ENCODE results near the gene APMAP.

The APMAP gene

DNA sequence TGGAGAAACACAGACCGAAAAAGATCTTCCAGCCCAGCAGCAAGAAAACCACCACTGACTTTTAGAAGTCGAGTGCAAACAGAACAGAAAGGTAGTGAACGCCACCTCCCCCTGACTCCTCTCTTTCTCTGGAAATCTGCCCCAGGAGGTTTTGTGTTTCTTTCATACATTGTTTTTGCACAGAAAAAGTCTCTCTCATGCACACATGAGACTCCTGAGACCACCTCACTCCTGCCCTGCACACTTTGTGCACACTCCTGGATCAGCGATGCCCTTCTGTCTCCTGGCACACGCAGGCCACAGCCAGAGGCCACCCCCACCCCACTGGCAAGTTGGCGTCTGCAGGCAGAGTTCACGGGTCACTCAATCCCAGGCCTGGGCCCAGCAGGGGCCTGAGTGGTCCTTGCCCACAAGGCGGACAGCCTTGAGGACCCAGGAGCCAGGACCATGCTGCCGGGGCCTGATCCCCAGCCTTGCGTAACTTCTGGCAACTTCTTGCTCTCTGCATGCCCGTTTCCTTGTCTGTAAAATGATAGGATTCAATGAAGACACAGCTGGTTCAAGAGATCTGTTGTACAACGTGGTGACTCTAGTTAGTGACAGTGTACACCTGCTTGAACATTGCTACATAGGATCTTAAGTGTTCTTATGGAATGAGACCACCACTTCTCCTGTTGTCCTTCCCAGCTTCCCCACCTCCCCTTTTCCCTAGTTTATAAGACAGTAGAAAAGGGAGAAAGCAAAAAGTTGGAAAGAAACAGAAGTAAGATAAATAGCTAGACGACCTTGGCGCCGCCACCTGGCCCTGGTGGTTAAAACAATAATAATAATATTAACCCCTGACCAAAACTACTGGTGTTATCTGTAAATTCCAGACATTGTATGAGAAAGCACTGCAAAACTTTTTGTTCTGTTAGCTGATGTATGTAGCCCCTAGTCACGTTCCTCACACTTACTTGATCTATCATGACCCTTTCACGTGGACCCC is 73.7 kb downstream of the APMAP start:
- Histone ChIP-seq H3K9ac (ENCODE audit: low read length) (peak overlapping the region; percentile 36; the same call in 1 of the 2 replicates), H3F3A (ENCODE audit: insufficient read depth, low read length) (no peaks in the 10 kb centered on the region), H3K9me3 (replicated peaks; ENCODE audit: insufficient read depth, low read length) (no peaks in the 10 kb centered on the region), H3K27me3 (replicated peaks; ENCODE audit: insufficient read depth, low read length) (no peaks in the 10 kb centered on the region), H3K9me2 (replicated peaks; ENCODE audit: insufficient read depth, low read length) (no peaks in the 10 kb centered on the region), H4K20me1 (ENCODE audit: insufficient read depth, low read length) (no peaks in the 10 kb centered on the region), H3K4me3 (ENCODE audit: low read length) (no peak overlapping the region), H3K27ac (ENCODE audit: low read length) (peak overlapping the region; percentile 3; the same call in 1 of the 2 replicates), H3K4me1 (ENCODE audit: low read length) (peaks cover 17% of the 10 kb centered on the region), H2AFZ (ENCODE audit: low read length) (peak overlapping the region; percentile 81), H3K4me2 (ENCODE audit: low read depth, low read length) (peak overlapping the region; percentile 59), H3K36me3 (replicated peaks; ENCODE audit: insufficient read depth, low read length) (no peaks in the 10 kb centered on the region), H3K79me2 (ENCODE audit: low read length) (no peaks in the 10 kb centered on the region)
- TF ChIP-seq EZH2phosphoT487 (IDR thresholded peaks at IDR 0.05; ENCODE audit: low read length), result no peak
- TF ChIP-seq EZH2 (optimal IDR thresholded peaks at IDR 0.05; ENCODE audit: low read depth, low read length), result no peak
- no peak for TF ChIP-seq CTCF (IDR thresholded peaks at IDR 0.05; ENCODE audit: low read length)
- no peak for DNase-seq

DNA sequence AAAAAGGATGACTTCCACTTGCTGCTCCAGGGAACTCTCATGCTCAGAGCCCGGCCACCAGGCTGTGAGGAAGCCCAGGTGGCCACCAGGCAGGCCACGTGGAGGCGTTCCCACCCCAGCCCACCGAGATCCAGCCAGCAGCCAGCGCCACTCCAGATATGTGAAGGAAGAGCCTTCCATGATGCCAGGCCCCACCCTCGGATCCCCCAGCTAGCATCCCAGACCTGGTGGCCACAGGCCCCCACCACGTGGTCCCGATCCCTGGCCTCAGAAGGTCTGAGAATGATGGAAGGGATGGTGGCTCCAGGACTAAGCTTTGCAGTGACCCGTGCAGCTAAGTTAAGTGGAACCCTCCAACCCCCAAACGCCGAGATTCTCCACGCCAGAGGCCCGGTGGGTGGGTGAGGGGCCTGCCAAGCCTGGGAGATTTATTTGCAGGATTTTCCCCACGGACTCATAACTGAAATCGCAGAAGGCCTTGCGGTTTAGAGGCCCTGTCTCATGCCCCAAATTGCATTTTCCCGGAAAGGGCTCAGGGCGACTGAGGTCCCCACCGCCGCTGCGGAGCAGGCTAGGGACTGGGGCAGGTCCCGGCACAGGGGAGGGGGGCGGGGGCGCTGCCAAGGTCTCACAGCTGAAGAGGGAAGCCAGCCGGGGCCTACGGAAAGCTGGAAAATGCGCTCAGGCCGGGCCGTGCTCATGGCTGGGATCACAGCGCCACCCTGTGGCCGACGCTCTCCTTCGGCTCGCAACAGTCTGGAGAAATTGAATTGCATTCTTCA is 74.6 kb downstream of the APMAP start:
- peaks cover 17% of the 10 kb centered on the region for H3K4me1 ChIP-seq (ENCODE audit: low read length)
- peak overlapping the region; percentile 3; the same call in 1 of the 2 replicates for H3K27ac ChIP-seq (ENCODE audit: low read length)
- peak; percentile 66 for DNase-seq
- no peak overlapping the region for H3K4me3 ChIP-seq (ENCODE audit: low read length)
- H3F3A ChIP-seq (ENCODE audit: insufficient read depth, low read length), result no peaks in the 10 kb centered on the region
- H3K9me2 ChIP-seq (replicated peaks; ENCODE audit: insufficient read depth, low read length), result no peaks in the 10 kb centered on the region
- no peak for TF ChIP-seq EZH2phosphoT487 (IDR thresholded peaks at IDR 0.05; ENCODE audit: low read length)
- TF ChIP-seq CTCF (IDR thresholded peaks at IDR 0.05; ENCODE audit: low read length), result peak; percentile 89
- no peak for TF ChIP-seq EZH2 (optimal IDR thresholded peaks at IDR 0.05; ENCODE audit: low read depth, low read length)
- H3K9ac ChIP-seq (ENCODE audit: low read length), result peak overlapping the region; percentile 36; the same call in 1 of the 2 replicates
- peak overlapping the region; percentile 81 for H2AFZ ChIP-seq (ENCODE audit: low read length)
- no peaks in the 10 kb centered on the region for H3K27me3 ChIP-seq (replicated peaks; ENCODE audit: insufficient read depth, low read length)
- peak overlapping the region; percentile 59; the same call in 1 of the 2 replicates for H3K4me2 ChIP-seq (ENCODE audit: low read depth, low read length)
- no peaks in the 10 kb centered on the region for H4K20me1 ChIP-seq (ENCODE audit: insufficient read depth, low read length)
- H3K9me3 ChIP-seq (replicated peaks; ENCODE audit: insufficient read depth, low read length), result no peaks in the 10 kb centered on the region
- no peaks in the 10 kb centered on the region for H3K79me2 ChIP-seq (ENCODE audit: low read length)
- no peaks in the 10 kb centered on the region for H3K36me3 ChIP-seq (replicated peaks; ENCODE audit: insufficient read depth, low read length)

GRCh38 chr20:24917056-24917455 is 75.5 kb downstream of the APMAP start:
- Histone ChIP-seq H3K9ac (ENCODE audit: low read length) (no peak overlapping the region), H3K27me3 (replicated peaks; ENCODE audit: insufficient read depth, low read length) (no peaks in the 10 kb centered on the region), H3K4me2 (ENCODE audit: low read depth, low read length) (no peak overlapping the region), H3K79me2 (ENCODE audit: low read length) (no peaks in the 10 kb centered on the region), H3K9me3 (replicated peaks; ENCODE audit: insufficient read depth, low read length) (no peaks in the 10 kb centered on the region), H3K36me3 (replicated peaks; ENCODE audit: insufficient read depth, low read length) (no peaks in the 10 kb centered on the region), H3F3A (ENCODE audit: insufficient read depth, low read length) (no peaks in the 10 kb centered on the region), H2AFZ (ENCODE audit: low read length) (no peak overlapping the region), H3K4me1 (ENCODE audit: low read length) (peaks cover 17% of the 10 kb centered on the region), H3K4me3 (ENCODE audit: low read length) (no peak overlapping the region), H3K27ac (ENCODE audit: low read length) (no peak overlapping the region), H4K20me1 (ENCODE audit: insufficient read depth, low read length) (no peaks in the 10 kb centered on the region), H3K9me2 (replicated peaks; ENCODE audit: insufficient read depth, low read length) (no peaks in the 10 kb centered on the region)
- DNase-seq, result no peak
- no peak for TF ChIP-seq EZH2 (optimal IDR thresholded peaks at IDR 0.05; ENCODE audit: low read depth, low read length)
- no peak for TF ChIP-seq EZH2phosphoT487 (IDR thresholded peaks at IDR 0.05; ENCODE audit: low read length)
- TF ChIP-seq CTCF (IDR thresholded peaks at IDR 0.05; ENCODE audit: low read length), result no peak
